Upper lobe of left lung (tissue), 4 donors: ENCODE measurements around the gene JMJD8.

ENCODE experiments used
- CTCF ChIP-seq, 6 experiments: fragments of 450-650 bp in 4 of 6; fragments of 200-600 bp in 2 of 6; sonication (generic) in 2 of 6; IDR thresholded peaks; one replicate each; pipeline ENCODE4 v1.5.1; 2016 to 2019; ENCODE audit warnings: antibody characterized with exemption in 6 of 6
- EP300 ChIP-seq, 4 donors: sonication (generic); formaldehyde crosslinking; IDR thresholded peaks; one replicate each; pipeline ENCODE4 v1.5.1; 2017; ENCODE audit warnings: antibody characterized with exemption in 4 of 4, control low read depth in 2 of 4
- POLR2A ChIP-seq, 4 donors: fragments of 450-650 bp; IDR thresholded peaks; one replicate each; pipeline ENCODE4 v1.5.1; 2016 to 2017; ENCODE audit warnings: antibody characterized with exemption in 4 of 4, mild to moderate bottlenecking in 2 of 4
- POLR2AphosphoS5 ChIP-seq, 2 donors: sonication (generic); formaldehyde crosslinking; IDR thresholded peaks; one replicate each; pipeline ENCODE4 v1.5.1; 2017; ENCODE audit warnings: antibody characterized with exemption in 2 of 2

GRCh38 chr16:721765-722540 lies 37.8 kb upstream of the JMJD8 start:
- TF ChIP-seq CTCF (IDR thresholded peaks at IDR 0.05) (no peak), POLR2A (IDR thresholded peaks at IDR 0.05) (no peak), EP300 (IDR thresholded peaks at IDR 0.05) (no peak), POLR2AphosphoS5 (IDR thresholded peaks at IDR 0.05) (no peak)
